Esophagus muscularis mucosa (tissue), 4 donors: ENCODE results near the gene CHPF2. TPM values are rescaled to one million over a fixed set of nuclear protein-coding genes. Genes with fewer than 3 reads are reported as not detected.
A peak's percentile ranks its signal among the peaks of the same experiment; 100 is the strongest.

Experiments used
- DNase-seq: peaks from one replicate; pipeline ENCODE4 v3.0.0-alpha.2; 2017; ENCODE audit errors: extremely low spot score
- H3K27ac ChIP-seq, 4 donors: fragments of 200-600 bp; sonication (generic); replicated peaks in 1 of 4; 1 replicate in 3 of 4; 2 replicates in 1 of 4; pipeline ENCODE4 v1.5.1; 2016 to 2019; ENCODE audit warnings: mild to moderate bottlenecking in 1 of 4
- H3K27me3 ChIP-seq, 4 donors: fragments of 200-600 bp; sonication (generic); one replicate each; pipeline versions ENCODE4 v1.5.1 to v1.6.0; 2016 to 2019
- H3K36me3 ChIP-seq, 4 donors: fragments of 200-600 bp; sonication (generic); one replicate each; pipeline ENCODE4 v1.5.1; 2016 to 2019
- H3K4me1 ChIP-seq, 4 donors: fragments of 200-600 bp; sonication (generic); one replicate each; pipeline ENCODE4 v1.5.1; 2016 to 2019
- H3K4me3 ChIP-seq, 4 donors: fragments of 200-600 bp; sonication (generic); 1 replicate in 2 of 4; 2 replicates in 2 of 4; pipeline ENCODE4 v1.5.1; 2016 to 2019; ENCODE audit warnings: mild to moderate bottlenecking in 4 of 4, moderate library complexity in 1 of 4
- H3K9me3 ChIP-seq, 4 donors: fragments of 200-600 bp; sonication (generic); 1 replicate in 3 of 4; 2 replicates in 1 of 4; pipeline ENCODE4 v1.5.1; 2016 to 2019
- EP300 ChIP-seq: sonication (generic); formaldehyde crosslinking; IDR thresholded peaks from one replicate; pipeline ENCODE4 v1.6.1; 2017; ENCODE audit warnings: antibody characterized with exemption
- POLR2A ChIP-seq: fragments of 450-650 bp; IDR thresholded peaks from one replicate; pipeline ENCODE4 v1.6.1; 2017; ENCODE audit warnings: antibody characterized with exemption, moderate library complexity, mild to moderate bottlenecking, low read depth
- POLR2AphosphoS5 ChIP-seq, 2 donors: sonication (generic); formaldehyde crosslinking; IDR thresholded peaks; one replicate each; pipeline ENCODE4 v1.6.1; 2017; ENCODE audit warnings: antibody characterized with exemption in 2 of 2
- WGBS: methylation state at CpG from one replicate; pipeline ENCODE4 v1.1.5; 2018; 5-methylcytosine and 5-hydroxymethylcytosine counted together
- intact Hi-C: fragments of 100-400 bp; cut with DNase I; formaldehyde crosslinking; loops from one replicate; pipeline ENCODE4 v1.15.1; 2023
- total RNA-seq, 4 donors: library from RNA; depleted of rRNA; stranded (reverse); fragments of >200 nt; gene quantifications; one replicate each; pipeline versions ENCODE4 v1.1.0 to v1.2.1, GENCODE V29; 2016
- TF ChIP-seq, protein P1 (sequence below), 3 experiments: fragments of 200-600 bp in 2 of 3; fragments of 450-650 bp in 1 of 3; sonication (generic) in 2 of 3; IDR thresholded peaks; one replicate each; pipeline ENCODE4 v1.5.1; 2017 to 2019; ENCODE audit warnings: antibody characterized with exemption in 3 of 3, mild to moderate bottlenecking in 2 of 3, moderate library complexity in 1 of 3

The CHPF2 gene
- total RNA-seq, 4 donors from 2014 or later = 23.7 to 39.4 (median 26.8) TPM

DNA sequence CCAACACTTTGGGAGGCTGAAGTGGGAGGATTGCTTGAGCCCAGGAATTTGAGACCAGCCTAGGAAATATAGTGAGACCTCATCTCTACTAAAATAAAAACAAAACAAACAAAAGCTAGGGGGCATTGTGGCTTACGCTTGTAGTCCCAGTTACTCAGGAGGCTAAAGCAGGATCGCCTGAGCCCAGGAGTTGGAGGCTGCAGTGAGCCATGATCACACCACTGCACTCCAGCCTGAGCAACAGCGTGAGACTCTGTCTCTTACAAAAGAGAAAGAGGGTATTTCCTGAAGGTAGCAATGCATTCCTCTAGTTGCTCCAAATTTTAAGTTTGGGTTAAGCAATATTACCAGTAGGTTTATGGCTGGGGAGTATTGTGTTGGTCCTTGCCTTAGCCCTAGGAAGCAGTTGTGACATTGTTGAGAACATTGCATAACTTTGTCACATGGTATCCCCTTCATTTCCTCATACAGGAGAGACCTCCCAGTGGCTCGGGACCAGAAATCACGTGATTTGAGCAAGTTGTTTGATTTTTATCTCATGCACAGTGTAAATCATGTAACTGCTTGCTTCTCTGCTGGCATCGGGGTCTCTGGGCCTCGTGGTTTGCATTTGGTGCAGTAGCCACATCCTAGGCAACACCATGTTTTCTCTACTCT lies 39.5 kb downstream of the CHPF2 start:
- Histone ChIP-seq H3K4me3 (no peak overlapping the region), H3K27ac (peak overlapping the region in 2 of 4 donors; percentile 7 to 13), H3K4me1 (peaks cover 0 to 38% (median 22%) of the 10 kb centered on the region in 4 donors), H3K9me3 (no peaks in the 10 kb centered on the region), H3K36me3 (peaks cover 0 to 8% (median 0%) of the 10 kb centered on the region in 4 donors), H3K27me3 (no peaks in the 10 kb centered on the region)
- intact Hi-C loops = no loop called here
- 59% methylated on average over 7 of the region's 7 CpGs for WGBS
- no peak for DNase-seq
- TF ChIP-seq POLR2AphosphoS5 (IDR thresholded peaks at IDR 0.05) = peak; percentile 29 to 58
- TF ChIP-seq EP300 = no peak
- TF ChIP-seq POLR2A = no peak
- TF ChIP-seq, protein P1, sequence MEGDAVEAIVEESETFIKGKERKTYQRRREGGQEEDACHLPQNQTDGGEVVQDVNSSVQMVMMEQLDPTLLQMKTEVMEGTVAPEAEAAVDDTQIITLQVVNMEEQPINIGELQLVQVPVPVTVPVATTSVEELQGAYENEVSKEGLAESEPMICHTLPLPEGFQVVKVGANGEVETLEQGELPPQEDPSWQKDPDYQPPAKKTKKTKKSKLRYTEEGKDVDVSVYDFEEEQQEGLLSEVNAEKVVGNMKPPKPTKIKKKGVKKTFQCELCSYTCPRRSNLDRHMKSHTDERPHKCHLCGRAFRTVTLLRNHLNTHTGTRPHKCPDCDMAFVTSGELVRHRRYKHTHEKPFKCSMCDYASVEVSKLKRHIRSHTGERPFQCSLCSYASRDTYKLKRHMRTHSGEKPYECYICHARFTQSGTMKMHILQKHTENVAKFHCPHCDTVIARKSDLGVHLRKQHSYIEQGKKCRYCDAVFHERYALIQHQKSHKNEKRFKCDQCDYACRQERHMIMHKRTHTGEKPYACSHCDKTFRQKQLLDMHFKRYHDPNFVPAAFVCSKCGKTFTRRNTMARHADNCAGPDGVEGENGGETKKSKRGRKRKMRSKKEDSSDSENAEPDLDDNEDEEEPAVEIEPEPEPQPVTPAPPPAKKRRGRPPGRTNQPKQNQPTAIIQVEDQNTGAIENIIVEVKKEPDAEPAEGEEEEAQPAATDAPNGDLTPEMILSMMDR (IDR thresholded peaks at IDR 0.05) = no peak

DNA sequence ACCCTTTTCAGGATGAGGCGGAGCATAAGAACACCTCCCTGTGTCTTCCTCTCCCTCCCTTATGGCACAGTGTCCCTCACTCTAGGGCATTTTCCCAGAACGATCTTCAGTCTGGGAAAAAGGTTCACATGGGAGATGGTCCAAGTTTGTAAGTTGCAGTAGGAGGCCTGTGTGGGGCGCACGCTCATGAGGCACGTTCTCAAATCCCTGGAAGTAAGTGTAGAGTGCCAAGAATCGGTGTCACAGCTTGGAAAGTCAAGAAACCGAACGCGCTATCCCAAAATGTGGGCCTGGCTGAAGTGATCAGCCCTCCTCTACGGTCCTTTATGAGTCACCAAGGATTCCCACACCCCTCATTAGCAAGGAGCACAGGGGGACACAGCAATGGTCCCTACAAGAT lies 40.1 kb downstream of the CHPF2 start:
- Histone ChIP-seq H3K36me3 (peaks cover 0 to 8% (median 0%) of the 10 kb centered on the region in 4 donors), H3K4me3 (no peak overlapping the region), H3K27me3 (no peaks in the 10 kb centered on the region), H3K27ac (peak overlapping the region in 1 of 4 donors; percentile 7), H3K9me3 (no peaks in the 10 kb centered on the region), H3K4me1 (peaks cover 4 to 43% (median 26%) of the 10 kb centered on the region in 4 donors)
- intact Hi-C loops = no loop called here
- DNase-seq = no peak
- TF ChIP-seq POLR2AphosphoS5 (IDR thresholded peaks at IDR 0.05) (no peak), EP300 (no peak), POLR2A (no peak)
- TF ChIP-seq, protein P1 (IDR thresholded peaks at IDR 0.05) = no peak
- WGBS = 83% methylated on average over 10 of the region's 10 CpGs

DNA sequence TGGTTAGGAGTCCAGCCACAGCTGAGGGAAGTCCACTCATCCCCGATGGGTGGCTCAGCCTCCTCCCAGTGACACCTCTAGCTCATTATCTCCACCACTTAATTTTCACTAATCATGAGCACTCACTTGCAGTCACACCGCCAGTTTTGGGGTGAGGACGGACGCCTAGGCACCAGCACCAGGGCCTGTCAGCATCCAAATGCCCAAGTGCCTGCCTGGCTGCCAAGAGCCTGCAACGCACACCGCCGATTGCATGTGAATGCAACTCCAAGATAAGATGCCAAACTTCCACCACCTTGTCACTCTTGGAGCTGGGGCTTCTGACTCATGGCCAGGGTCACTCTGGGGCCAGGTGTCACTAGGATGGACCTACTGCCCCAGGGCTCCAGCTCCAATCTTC lies 40.6 kb downstream of the CHPF2 start:
- Histone ChIP-seq H3K27me3 (no peaks in the 10 kb centered on the region), H3K4me3 (no peak overlapping the region), H3K9me3 (no peaks in the 10 kb centered on the region), H3K36me3 (peaks cover 0 to 8% (median 0%) of the 10 kb centered on the region in 4 donors), H3K4me1 (peaks cover 5 to 47% (median 30%) of the 10 kb centered on the region in 4 donors), H3K27ac (peak overlapping the region in 1 of 4 donors; percentile 7)
- DNase-seq = no peak
- TF ChIP-seq POLR2A = no peak
- no peak for TF ChIP-seq EP300
- TF ChIP-seq, protein P1 (IDR thresholded peaks at IDR 0.05) = no peak
- no peak for TF ChIP-seq POLR2AphosphoS5 (IDR thresholded peaks at IDR 0.05)
- WGBS = 96% methylated on average over 5 of the region's 7 CpGs
- intact Hi-C loops = no loop called here

DNA sequence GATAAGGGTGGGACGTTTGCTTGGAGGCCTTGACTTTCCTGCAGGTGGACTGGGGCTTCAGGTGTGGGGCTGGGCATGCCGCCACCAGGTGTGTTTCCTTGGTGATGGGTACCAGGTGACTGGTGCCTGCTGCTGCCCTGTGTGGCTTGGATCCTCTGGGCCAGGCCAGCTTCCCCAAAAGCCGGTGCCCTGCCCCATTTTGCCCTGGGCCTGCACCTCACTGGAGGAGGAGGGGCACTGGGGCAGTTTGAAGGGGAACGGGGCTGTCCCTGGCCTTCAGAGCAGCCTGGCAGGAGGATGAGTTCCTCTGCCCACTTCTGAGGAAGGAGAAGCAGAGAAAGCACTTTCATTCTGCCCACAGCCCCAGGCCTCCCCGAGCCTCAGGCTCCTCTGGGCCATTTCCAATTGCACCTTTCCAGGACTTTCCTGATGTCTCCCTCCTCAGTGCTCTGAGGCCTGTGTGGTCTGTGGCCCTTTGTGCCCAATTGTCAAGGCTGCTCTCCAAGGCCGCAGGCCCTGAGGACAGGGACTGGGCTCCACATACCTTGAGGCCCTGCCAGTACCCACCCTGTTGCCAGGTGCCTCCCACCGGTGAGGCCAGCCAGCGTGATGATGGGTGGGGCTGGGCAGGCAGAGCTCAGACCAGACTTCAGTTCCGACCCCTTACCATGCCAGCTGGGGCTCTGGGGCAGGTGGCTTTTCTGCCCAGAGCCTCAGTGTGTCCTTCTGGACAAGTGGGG lies 41.5 kb downstream of the CHPF2 start:
- WGBS = 73% methylated on average over 3 of the region's 9 CpGs
- Histone ChIP-seq H3K27ac (no peak overlapping the region), H3K27me3 (no peaks in the 10 kb centered on the region), H3K36me3 (peaks cover 0 to 8% (median 0%) of the 10 kb centered on the region in 4 donors), H3K4me3 (no peak overlapping the region), H3K9me3 (no peaks in the 10 kb centered on the region), H3K4me1 (peaks cover 5 to 48% (median 30%) of the 10 kb centered on the region in 4 donors)
- intact Hi-C loops = no loop called here
- DNase-seq = no peak
- TF ChIP-seq, protein P1 (IDR thresholded peaks at IDR 0.05) = no peak
- TF ChIP-seq EP300 (no peak), POLR2AphosphoS5 (IDR thresholded peaks at IDR 0.05) (no peak), POLR2A (no peak)
